GM23338 (cell line): ENCODE measurements around the gene CDHR5. TPM values are rescaled to one million over a fixed set of nuclear protein-coding genes. Genes with fewer than 3 reads are reported as not detected.
A peak's percentile ranks its signal among the peaks of the same experiment; 100 is the strongest.

Experiments
- ATAC-seq: fragments of 200-7000 bp; cut with Tn5 transposase; 3 replicates; pipeline ENCODE4 v1.9.1; 2020
- DNase-seq: peaks from one replicate; pipeline ENCODE4 v3.0.0-alpha.2; 2015; ENCODE audit warnings: low spot score
- H2AFZ ChIP-seq: fragments of 200-600 bp; sonication (generic); 2 replicates; pipeline ENCODE4 v1.8.0; 2016; ENCODE audit warnings: antibody characterized with exemption, mild to moderate bottlenecking, moderate library complexity
- H3F3A ChIP-seq: fragments of 200-600 bp; sonication (generic); replicated peaks from 2 replicates; pipeline ENCODE4 v1.8.0; 2017; ENCODE audit warnings: antibody characterized with exemption, mixed run types, low read depth
- H3K27ac ChIP-seq: fragments of 200-600 bp; sonication (generic); 2 replicates; pipeline ENCODE4 v1.6.1; 2016; ENCODE audit warnings: low read depth
- H3K27me3 ChIP-seq: fragments of 200-600 bp; sonication (generic); 2 replicates; pipeline ENCODE4 v1.8.0; 2016; ENCODE audit warnings: mild to moderate bottlenecking, mixed run types, moderate library complexity; ENCODE audit not compliant: insufficient read depth
- H3K36me3 ChIP-seq: fragments of 200-600 bp; sonication (generic); 2 replicates; pipeline ENCODE4 v1.8.0; 2016; ENCODE audit warnings: mild to moderate bottlenecking; ENCODE audit not compliant: insufficient read depth
- H3K4me1 ChIP-seq: fragments of 200-600 bp; sonication (generic); 2 replicates; pipeline ENCODE4 v1.8.0; 2016; ENCODE audit warnings: mild to moderate bottlenecking, moderate library complexity; ENCODE audit not compliant: insufficient read depth
- H3K4me2 ChIP-seq: fragments of 200-600 bp; sonication (generic); 2 replicates; pipeline ENCODE4 v1.7.1; 2017; ENCODE audit warnings: mixed run types
- H3K4me3 ChIP-seq: fragments of 200-600 bp; sonication (generic); 2 replicates; pipeline ENCODE4 v1.6.1; 2016; ENCODE audit warnings: mixed run types
- H3K79me2 ChIP-seq: fragments of 200-600 bp; sonication (generic); replicated peaks from 2 replicates; pipeline ENCODE4 v1.8.0; 2017; ENCODE audit warnings: mild to moderate bottlenecking; ENCODE audit not compliant: insufficient read depth
- H3K9me2 ChIP-seq: fragments of 200-600 bp; sonication (generic); 2 replicates; pipeline ENCODE4 v1.8.0; 2017; ENCODE audit not compliant: insufficient read depth
- H4K20me1 ChIP-seq: fragments of 200-600 bp; sonication (generic); replicated peaks from 2 replicates; pipeline ENCODE4 v1.8.0; 2017; ENCODE audit warnings: mild to moderate bottlenecking; ENCODE audit not compliant: insufficient read depth
- H3K27ac Mint-ChIP-seq: 2 replicates; pipeline ENCODE4 v1.8.0; 2020; ENCODE audit warnings: inconsistent platforms, mild to moderate bottlenecking, moderate library complexity, mixed read lengths
- H3K27me3 Mint-ChIP-seq: 3 replicates; pipeline ENCODE4 v1.8.0; 2022; ENCODE audit warnings: low read depth, mild to moderate bottlenecking, moderate library complexity, mixed read lengths, inconsistent platforms; ENCODE audit not compliant: insufficient read depth, poor library complexity
- H3K36me3 Mint-ChIP-seq: 3 replicates; pipeline ENCODE4 v1.8.0; 2021; ENCODE audit warnings: low read depth, mild to moderate bottlenecking, inconsistent platforms, moderate library complexity, mixed read lengths
- H3K4me1 Mint-ChIP-seq: 3 replicates; pipeline ENCODE4 v1.8.0; 2020; ENCODE audit warnings: mild to moderate bottlenecking, inconsistent platforms, mixed read lengths
- H3K4me3 Mint-ChIP-seq: 3 replicates; pipeline ENCODE4 v1.8.0; 2021; ENCODE audit warnings: moderate library complexity, mild to moderate bottlenecking, inconsistent platforms, mixed read lengths
- H3K9me3 Mint-ChIP-seq: 3 replicates; pipeline ENCODE4 v1.8.0; 2020; ENCODE audit warnings: moderate library complexity, mild to moderate bottlenecking, inconsistent platforms, mixed read lengths
- ETS1 ChIP-seq: IDR thresholded peaks from 2 replicates; pipeline ENCODE4 v1.6.1; 2016; ENCODE audit warnings: antibody characterized with exemption
- JUNB ChIP-seq: IDR thresholded peaks from one replicate; pipeline ENCODE4 v1.6.1; 2016; ENCODE audit warnings: antibody characterized with exemption; ENCODE audit not compliant: unreplicated experiment
- POLR2AphosphoS5 ChIP-seq: IDR thresholded peaks from 2 replicates; pipeline ENCODE4 v1.6.1; 2016; ENCODE audit warnings: antibody characterized with exemption, low read depth
- ZNF331 ChIP-seq: fragments of 250-450 bp; sonication (Bioruptor Pico); IDR thresholded peaks from 2 replicates; pipeline ENCODE4 v1.5.0; 2020; ENCODE audit warnings: low read depth, mild to moderate bottlenecking, moderate library complexity
- polyA plus RNA-seq: library from polyadenylated mRNA; unstranded; fragments of >200 nt; fragmentation: Nextera tagmentation; extraction: Ambion mirVana; gene quantifications from 2 replicates; pipeline ENCODE4 v1.2.1, GENCODE V29; 2016
- total RNA-seq: library from RNA; depleted of rRNA; stranded (reverse); fragments of >200 nt; shearing (Covaris generic); gene quantifications from 2 replicates; pipeline ENCODE4 v1.2.3, GENCODE V29; 2014
- TF ChIP-seq, protein P1 (sequence below): fragments of 250-450 bp; sonication (Bioruptor Pico); IDR thresholded peaks from 2 replicates; pipeline ENCODE4 v1.5.0; 2020; ENCODE audit warnings: mild to moderate bottlenecking, moderate library complexity
- TF ChIP-seq, protein P2 (sequence below), 2 experiments: fragments of 200-600 bp in 1 of 2; sonication (generic) in 1 of 2; conservative IDR thresholded peaks; 2 replicates each; pipeline versions ENCODE4 v1.5.1 to v1.6.1; 2016 to 2017; ENCODE audit warnings: antibody characterized with exemption in 2 of 2, low read depth in 2 of 2, mild to moderate bottlenecking in 2 of 2, moderate library complexity in 1 of 2

The CDHR5 gene
- total and polyA plus RNA-seq, 2 experiments from 2014 or later = not detected

- H3K27me3 Mint-ChIP-seq = peaks cover 3% of the 10 kb centered on the region
- ATAC-seq (no peak), DNase-seq (no peak)
- no peaks in the 10 kb centered on the region for H3K9me2 ChIP-seq
- no peaks in the 10 kb centered on the region for H3K36me3 ChIP-seq
- no peaks in the 10 kb centered on the region for H3K27me3 ChIP-seq
- no peak overlapping the region for H3K4me2 ChIP-seq
- no peaks in the 10 kb centered on the region for H3K9me3 Mint-ChIP-seq
- no peak overlapping the region for H3K27ac Mint-ChIP-seq
- TF ChIP-seq JUNB (no peak), ZNF331 (CRISPR knock-in tag) (no peak), POLR2AphosphoS5 (no peak)
- TF ChIP-seq, protein P1, sequence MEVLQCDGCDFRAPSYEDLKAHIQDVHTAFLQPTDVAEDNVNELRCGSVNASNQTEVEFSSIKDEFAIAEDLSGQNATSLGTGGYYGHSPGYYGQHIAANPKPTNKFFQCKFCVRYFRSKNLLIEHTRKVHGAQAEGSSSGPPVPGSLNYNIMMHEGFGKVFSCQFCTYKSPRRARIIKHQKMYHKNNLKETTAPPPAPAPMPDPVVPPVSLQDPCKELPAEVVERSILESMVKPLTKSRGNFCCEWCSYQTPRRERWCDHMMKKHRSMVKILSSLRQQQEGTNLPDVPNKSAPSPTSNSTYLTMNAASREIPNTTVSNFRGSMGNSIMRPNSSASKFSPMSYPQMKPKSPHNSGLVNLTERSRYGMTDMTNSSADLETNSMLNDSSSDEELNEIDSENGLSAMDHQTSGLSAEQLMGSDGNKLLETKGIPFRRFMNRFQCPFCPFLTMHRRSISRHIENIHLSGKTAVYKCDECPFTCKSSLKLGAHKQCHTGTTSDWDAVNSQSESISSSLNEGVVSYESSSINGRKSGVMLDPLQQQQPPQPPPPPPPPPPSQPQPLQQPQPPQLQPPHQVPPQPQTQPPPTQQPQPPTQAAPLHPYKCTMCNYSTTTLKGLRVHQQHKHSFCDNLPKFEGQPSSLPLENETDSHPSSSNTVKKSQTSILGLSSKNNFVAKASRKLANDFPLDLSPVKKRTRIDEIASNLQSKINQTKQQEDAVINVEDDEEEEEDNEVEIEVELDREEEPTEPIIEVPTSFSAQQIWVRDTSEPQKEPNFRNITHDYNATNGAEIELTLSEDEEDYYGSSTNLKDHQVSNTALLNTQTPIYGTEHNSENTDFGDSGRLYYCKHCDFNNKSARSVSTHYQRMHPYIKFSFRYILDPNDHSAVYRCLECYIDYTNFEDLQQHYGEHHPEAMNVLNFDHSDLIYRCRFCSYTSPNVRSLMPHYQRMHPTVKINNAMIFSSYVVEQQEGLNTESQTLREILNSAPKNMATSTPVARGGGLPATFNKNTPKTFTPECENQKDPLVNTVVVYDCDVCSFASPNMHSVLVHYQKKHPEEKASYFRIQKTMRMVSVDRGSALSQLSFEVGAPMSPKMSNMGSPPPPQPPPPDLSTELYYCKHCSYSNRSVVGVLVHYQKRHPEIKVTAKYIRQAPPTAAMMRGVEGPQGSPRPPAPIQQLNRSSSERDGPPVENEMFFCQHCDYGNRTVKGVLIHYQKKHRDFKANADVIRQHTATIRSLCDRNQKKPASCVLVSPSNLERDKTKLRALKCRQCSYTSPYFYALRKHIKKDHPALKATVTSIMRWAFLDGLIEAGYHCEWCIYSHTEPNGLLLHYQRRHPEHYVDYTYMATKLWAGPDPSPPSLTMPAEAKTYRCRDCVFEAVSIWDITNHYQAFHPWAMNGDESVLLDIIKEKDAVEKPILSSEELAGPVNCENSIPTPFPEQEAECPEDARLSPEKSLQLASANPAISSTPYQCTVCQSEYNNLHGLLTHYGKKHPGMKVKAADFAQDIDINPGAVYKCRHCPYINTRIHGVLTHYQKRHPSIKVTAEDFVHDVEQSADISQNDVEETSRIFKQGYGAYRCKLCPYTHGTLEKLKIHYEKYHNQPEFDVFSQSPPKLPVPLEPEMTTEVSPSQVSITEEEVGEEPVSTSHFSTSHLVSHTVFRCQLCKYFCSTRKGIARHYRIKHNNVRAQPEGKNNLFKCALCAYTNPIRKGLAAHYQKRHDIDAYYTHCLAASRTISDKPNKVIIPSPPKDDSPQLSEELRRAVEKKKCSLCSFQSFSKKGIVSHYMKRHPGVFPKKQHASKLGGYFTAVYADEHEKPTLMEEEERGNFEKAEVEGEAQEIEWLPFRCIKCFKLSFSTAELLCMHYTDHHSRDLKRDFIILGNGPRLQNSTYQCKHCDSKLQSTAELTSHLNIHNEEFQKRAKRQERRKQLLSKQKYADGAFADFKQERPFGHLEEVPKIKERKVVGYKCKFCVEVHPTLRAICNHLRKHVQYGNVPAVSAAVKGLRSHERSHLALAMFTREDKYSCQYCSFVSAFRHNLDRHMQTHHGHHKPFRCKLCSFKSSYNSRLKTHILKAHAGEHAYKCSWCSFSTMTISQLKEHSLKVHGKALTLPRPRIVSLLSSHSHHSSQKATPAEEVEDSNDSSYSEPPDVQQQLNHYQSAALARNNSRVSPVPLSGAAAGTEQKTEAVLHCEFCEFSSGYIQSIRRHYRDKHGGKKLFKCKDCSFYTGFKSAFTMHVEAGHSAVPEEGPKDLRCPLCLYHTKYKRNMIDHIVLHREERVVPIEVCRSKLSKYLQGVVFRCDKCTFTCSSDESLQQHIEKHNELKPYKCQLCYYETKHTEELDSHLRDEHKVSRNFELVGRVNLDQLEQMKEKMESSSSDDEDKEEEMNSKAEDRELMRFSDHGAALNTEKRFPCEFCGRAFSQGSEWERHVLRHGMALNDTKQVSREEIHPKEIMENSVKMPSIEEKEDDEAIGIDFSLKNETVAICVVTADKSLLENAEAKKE = no peak
- no peak overlapping the region for H3K4me3 ChIP-seq
- H3K27ac ChIP-seq = no peak overlapping the region
- H3K4me1 Mint-ChIP-seq = 0 out of 3 replicates have a peak, but pooled peaks cover 3% of the 10 kb centered on the region
- peaks cover 27% of the 10 kb centered on the region for H3K36me3 Mint-ChIP-seq
- H4K20me1 ChIP-seq = peaks cover 13% of the 10 kb centered on the region; the same call in 1 of the 2 replicates
- H3K4me1 ChIP-seq = no peaks in the 10 kb centered on the region
- no peak overlapping the region for H3K4me3 Mint-ChIP-seq
- peaks cover 3% of the 10 kb centered on the region; the same call in 1 of the 2 replicates for H3K79me2 ChIP-seq
- peaks cover 22% of the 10 kb centered on the region; the same call in 1 of the 2 replicates for H3F3A ChIP-seq
- no peak overlapping the region for H2AFZ ChIP-seq
These were observed 40.4 kb upstream of the CDHR5 start for GRCh38 chr11:665062-665703.

DNA sequence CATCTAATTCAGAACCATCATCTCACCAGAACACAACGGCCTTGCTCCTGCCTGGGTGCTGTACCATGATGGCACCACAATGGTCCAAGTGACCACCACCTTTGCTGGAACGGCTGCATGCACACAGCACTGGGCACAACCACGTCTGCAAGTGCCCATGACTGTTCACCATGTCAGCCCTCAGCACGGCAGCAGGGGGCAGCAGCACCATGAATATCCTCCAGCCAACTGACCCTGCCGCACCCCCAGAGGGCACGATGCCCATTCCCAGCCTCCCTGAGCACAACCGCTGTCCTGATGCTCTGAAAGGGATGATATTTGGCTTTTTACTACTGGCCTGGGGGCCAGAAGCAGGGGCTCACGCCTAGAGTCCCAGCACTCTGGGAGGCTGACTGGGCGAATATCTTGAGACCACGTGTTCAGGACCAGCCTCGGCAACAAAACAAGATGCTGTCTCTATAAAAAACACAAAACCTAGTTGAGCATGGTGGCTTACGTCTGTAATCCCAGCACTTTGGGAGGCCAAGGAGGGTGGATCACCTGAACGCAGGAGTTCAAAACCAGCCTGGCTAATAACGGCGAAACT, 38.0 kb upstream of the CDHR5 start:
- no peak overlapping the region; the same call in 1 of the 2 replicates for H3K27ac Mint-ChIP-seq
- ATAC-seq = peak; percentile 94
- TF ChIP-seq, protein P2, sequence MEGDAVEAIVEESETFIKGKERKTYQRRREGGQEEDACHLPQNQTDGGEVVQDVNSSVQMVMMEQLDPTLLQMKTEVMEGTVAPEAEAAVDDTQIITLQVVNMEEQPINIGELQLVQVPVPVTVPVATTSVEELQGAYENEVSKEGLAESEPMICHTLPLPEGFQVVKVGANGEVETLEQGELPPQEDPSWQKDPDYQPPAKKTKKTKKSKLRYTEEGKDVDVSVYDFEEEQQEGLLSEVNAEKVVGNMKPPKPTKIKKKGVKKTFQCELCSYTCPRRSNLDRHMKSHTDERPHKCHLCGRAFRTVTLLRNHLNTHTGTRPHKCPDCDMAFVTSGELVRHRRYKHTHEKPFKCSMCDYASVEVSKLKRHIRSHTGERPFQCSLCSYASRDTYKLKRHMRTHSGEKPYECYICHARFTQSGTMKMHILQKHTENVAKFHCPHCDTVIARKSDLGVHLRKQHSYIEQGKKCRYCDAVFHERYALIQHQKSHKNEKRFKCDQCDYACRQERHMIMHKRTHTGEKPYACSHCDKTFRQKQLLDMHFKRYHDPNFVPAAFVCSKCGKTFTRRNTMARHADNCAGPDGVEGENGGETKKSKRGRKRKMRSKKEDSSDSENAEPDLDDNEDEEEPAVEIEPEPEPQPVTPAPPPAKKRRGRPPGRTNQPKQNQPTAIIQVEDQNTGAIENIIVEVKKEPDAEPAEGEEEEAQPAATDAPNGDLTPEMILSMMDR (conservative IDR thresholded peaks at IDR 0.05; ENCODE audit: low read depth in 2 of 2) = peak; percentile 76 to 91
- TF ChIP-seq POLR2AphosphoS5 (no peak), ETS1 (no peak)

More for the DNA sequence above, 38.0 kb upstream of the CDHR5 start:
- Mint-ChIP-seq H3K4me3 (no peak overlapping the region; the same call in 2 of the 3 replicates), H3K27me3 (peaks cover 3% of the 10 kb centered on the region), H3K9me3 (no peaks in the 10 kb centered on the region), H3K36me3 (peaks cover 29% of the 10 kb centered on the region), H3K4me1 (0 out of 3 replicates have a peak, but pooled peaks cover 3% of the 10 kb centered on the region)
- Histone ChIP-seq H2AFZ (no peak overlapping the region), H3K4me3 (no peak overlapping the region), H3F3A (peaks cover 18% of the 10 kb centered on the region; the same call in 1 of the 2 replicates), H3K4me1 (no peaks in the 10 kb centered on the region), H3K27ac (peak overlapping the region; percentile 55; the same call in 1 of the 2 replicates), H3K9me2 (no peaks in the 10 kb centered on the region), H3K79me2 (peaks cover 3% of the 10 kb centered on the region; the same call in 1 of the 2 replicates), H3K27me3 (no peaks in the 10 kb centered on the region), H3K4me2 (no peak overlapping the region), H4K20me1 (peaks cover 17% of the 10 kb centered on the region; the same call in 1 of the 2 replicates), H3K36me3 (peaks cover 4% of the 10 kb centered on the region; the same call in 1 of the 2 replicates)
- peak; percentile 78 for DNase-seq
